HG03432 (cell line): ENCODE measurements around the gene ANKRD18B.
A peak's percentile ranks its signal among the peaks of the same experiment; 100 is the strongest.
"Not testable (repeated sequence)": the region's sequence is repeated elsewhere in the genome, so short reads cannot be mapped to it uniquely, and the experiment has no call there.

Source experiments
- ATAC-seq: cut with Tn5 transposase; IDR thresholded peaks from one replicate; pipeline ENCODE4 v1.9.1; 2021; ENCODE audit warnings: mild to moderate bottlenecking, moderate library complexity; ENCODE audit not compliant: unreplicated experiment

Gene ANKRD18B

GRCh38 chr9:33523397-33524305, at the start of gene ANKRD18B:
TSS of gene ANKRD18B (plus strand) at chr9:33524251. CDS start at chr9:33524490, 239 bp downstream.
- ATAC-seq: not testable (repeated sequence)

DNA sequence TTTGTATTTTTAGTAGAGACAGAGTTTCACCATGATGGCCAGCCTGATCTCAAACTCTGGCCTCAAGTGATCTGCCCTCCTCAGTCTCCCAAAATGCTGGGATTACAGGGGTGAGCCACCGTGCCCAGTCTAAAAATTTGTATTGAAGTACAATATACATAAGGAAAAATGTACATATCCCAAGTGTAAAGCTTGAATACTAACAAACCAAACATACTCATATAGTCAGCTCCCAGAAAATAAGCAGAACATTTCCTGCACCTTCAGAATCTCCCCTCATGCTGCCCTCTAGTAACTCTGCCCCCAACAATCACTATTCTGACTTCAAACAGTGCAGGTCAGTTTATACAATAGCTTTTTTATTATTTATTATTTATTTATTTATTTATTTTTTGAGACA, 48.7 kb upstream of the ANKRD18B start:
- no peak for ATAC-seq

DNA sequence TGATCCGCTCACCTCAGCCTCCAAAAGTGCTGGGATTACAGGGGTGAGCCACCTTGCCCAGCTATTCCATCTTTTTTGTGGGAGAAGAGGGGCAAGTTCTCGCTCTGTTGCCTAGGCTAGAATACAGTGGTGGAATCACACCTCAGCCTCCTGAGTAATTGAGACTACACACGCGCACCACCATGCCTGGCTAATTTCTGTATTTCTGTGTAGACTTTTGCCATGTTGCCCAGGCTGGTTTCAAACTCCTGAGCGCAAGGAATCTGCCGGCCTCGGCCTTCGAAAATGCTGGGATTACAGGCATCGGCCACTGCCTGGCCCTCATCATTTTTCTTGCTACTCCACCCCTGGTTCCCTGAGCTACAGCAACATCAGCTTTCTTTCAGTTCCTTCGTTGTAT, 47.5 kb upstream of the ANKRD18B start:
- no peak for ATAC-seq

GRCh38 chr9:33480106-33480505, 43.9 kb upstream of the ANKRD18B start:
- ATAC-seq: no peak

DNA sequence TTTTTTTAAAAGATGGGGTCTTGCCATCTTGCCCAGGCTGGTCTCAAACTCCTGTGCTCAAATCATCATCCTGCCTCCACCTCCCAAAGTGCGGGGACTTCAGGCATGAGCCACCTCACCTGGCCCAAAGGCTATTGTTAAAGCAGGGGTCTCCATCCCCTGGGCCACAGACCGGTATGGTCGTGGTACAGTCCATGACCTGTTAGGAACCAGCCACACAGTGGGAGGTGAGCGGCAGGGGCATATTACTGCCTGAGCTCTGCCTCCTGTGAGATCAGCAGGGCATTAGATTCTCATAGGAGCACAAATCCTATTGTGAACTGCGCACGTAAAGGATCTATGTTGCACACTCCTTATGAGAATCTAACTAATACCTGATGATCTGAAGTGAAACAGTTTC, 43.1 kb upstream of the ANKRD18B start:
- no peak for ATAC-seq

- ATAC-seq: not testable (repeated sequence)
Measured at GRCh38 chr9:33485312-33485711, 38.7 kb upstream of the ANKRD18B start.

- ATAC-seq: no peak
Measured at GRCh38 chr9:33489066-33489465, 35.0 kb upstream of the ANKRD18B start.

DNA sequence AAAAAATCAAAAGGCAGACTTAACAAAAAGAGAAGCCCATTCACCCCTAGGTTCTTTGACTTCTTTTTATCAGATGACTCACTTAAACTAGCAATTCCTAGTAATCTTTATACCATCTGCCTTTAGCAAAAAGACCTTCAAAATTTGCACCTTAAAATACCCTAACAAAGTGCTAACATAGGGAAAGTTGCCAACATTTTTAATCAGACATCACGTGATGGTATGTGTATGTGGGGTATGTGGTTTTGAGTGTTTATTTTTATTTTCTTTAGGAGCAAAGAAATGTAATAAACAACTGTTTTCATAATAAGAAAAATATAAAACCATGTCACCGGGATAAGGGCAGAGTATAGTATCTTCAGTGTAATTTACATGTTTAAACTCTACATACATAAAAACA, 30.2 kb upstream of the ANKRD18B start:
- not testable (repeated sequence) for ATAC-seq

DNA sequence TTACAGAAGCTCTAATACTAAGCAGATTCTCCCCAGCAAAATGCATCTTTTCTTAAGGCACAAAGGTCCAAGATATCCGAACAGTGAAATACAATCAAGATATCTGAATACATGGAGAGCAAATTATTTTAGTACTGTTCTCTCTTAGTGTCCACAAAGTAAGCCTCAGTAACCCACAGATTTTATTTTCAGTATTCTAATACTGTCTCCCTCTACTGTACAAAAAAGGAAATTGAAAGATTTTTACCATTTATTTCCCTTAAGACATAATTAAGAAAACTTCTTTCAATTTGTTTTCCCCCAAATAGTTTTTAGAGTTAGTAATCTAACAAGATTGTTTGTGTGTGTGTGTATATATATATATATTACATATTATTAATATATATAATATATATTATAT, 25.7 kb upstream of the ANKRD18B start:
- ATAC-seq: no peak

DNA sequence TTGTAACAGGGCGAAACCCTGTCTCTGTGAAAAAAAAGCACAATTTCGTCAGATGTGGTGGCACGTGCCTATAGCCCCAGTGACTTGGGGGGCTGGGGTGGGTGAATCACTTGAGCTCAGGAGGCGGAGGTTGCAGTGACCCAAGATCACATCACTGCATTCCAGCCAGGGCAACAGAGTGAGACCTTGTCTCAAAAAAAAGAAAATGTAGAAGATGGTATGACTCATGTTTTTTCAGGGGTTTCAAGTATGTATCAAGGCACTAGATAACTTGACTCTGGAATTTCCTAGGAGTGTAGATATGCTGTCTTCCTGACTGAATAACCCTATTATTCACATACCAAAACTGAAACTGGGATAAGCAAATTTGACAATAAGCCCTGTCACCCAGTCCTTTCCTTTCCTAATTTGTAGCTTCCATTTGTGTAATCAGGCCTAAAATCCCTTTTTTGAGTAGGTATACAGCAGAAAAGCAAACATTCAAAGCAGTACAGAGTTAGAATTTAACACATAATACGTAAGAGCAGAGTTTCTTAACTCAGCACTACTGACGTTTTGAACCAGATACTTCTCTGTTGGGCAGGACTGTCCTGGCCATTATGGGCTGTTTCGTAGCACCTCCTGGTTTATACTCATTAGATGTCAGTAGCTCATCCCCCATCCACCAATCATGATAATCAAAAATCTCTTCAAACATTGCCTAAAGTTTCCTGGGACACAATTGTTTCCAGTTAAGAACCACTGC, 17.3 kb upstream of the ANKRD18B start:
- no peak for ATAC-seq

GRCh38 chr9:33510262-33511183, 13.5 kb upstream of the ANKRD18B start:
- peak; percentile 78 for ATAC-seq

DNA sequence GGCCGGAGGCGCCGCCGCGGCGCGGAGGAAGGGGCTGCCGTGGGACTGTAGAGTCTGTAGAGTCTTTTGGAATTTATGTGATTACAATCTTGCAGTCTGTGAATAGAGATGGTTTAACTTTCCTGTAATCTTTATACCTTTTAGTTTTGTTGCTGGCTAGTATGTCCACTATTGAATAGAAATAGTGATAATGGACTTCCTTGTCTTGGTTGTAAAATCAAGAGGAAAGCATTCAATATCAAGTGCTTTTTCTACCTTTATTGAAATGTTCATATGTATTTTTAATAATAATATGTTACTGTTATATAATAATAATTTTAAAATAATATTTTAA, 12.9 kb upstream of the ANKRD18B start:
- ATAC-seq: not testable (repeated sequence)

DNA sequence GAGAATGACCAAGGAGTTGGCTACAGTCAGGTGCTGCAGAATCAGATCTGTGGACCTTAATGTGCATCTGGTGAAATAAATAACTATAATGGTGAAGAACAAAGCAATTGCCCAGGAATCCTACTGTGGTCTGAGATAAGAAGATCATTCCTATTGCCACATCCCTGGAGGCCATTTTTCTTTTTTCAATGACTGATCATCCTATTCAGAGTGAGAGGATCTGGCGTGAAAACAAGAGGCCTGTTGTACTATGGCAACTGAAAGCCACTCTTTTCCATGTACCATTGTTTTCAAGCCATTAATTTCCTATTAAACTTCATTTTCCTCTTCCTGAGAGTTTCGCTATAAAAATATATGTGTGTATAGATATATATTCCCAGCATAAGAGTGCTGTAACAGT, 11.5 kb upstream of the ANKRD18B start:
- ATAC-seq: not testable (repeated sequence)

GRCh38 chr9:33515342-33515995, 8.6 kb upstream of the ANKRD18B start:
- ATAC-seq: not testable (repeated sequence)

DNA sequence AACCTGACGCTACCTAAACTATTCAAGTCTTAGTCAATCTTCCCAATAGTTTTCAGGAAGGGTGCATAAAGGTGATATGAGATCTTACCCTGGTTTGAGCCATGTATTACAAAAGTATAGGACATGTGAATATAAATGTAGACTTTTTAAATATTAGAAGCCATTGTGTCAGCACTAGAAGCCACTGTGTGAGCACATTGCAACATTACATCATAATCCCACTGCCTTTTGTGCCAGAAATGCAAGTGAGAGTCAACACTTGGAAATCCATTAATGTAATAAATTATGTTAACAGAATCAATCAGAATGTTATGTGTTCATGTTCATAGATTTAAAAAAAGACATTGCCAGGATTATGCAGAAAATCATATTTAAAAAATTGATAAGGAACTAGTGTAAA, 7.7 kb upstream of the ANKRD18B start:
- ATAC-seq: not testable (repeated sequence)

- ATAC-seq: no peak
Measured at GRCh38 chr9:33517373-33517772, 6.7 kb upstream of the ANKRD18B start.

DNA sequence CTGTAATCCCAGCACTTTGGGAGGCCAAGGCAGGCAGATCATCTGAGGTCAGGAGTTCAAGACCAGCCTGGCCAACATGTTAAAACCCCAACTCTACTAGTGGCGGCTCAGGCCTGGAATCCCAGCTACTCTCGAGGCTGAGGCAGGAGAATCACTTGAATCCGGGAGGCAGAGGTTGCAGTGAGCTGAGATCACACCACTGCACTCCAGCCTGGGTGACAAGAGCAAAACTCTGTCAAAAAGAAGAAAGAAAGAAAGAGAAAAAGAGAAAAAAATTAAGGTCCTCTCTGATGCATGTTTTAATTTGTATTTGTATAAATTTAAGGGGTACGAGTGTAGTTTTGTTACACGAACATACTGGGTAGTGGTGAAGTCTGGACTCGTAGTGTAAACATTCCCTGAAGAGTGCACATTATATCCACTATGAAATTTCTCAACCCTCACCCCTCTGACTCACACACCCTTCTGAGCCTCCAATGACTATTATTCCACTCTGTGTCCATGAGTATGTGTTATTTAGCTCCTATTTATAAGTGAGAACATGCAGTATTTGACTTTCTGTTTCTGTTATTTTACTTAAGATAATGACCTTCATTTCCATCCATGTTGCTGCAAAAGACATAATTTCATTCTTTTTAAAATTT, 6.0 kb upstream of the ANKRD18B start:
- not testable (repeated sequence) for ATAC-seq

- ATAC-seq: not testable (repeated sequence)
Measured at GRCh38 chr9:33521861-33522260, 2.2 kb upstream of the ANKRD18B start.

DNA sequence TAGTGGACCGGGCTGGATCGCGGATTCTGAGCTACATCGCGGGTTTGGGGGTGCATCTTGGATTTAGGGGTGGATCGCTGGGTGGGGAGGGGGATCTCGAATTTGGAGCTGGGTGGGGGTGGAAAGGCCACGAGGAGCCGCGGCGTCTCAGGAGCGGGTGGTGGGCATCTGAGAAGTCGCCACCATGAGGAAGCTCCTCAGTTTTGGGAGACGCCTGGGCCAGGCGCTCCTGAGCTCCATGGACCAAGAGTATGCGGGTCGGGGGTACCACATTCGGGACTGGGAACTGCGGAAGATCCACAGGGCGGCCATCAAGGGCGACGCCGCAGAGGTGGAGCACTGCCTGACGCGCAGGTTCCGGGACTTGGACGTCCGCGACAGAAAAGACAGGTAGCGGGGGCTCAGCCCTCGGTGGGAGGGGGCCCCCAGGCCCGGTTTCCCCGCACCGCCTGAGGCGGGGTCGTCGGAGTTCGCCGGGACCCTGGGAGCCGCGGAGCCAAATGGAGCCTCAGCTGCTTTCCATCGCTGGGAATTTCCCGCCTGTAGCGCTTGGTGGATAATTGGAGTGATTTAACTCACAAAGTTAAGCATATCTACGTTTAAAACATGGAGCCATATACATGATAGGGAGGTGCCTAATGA, 376 bp downstream of the ANKRD18B start:
- no peak for ATAC-seq
